Breast epithelium (tissue), 3 donors: ENCODE data around the gene TRPM3.

Experiments used
- POLR2A ChIP-seq: fragments of 450-650 bp; IDR thresholded peaks from one replicate; pipeline ENCODE4 v1.6.1; 2016; ENCODE audit warnings: antibody characterized with exemption, mild to moderate bottlenecking, moderate library complexity
- TF ChIP-seq, protein P1 (sequence below), 3 donors: fragments of 450-650 bp; IDR thresholded peaks; one replicate each; pipeline ENCODE4 v1.5.1; 2016 to 2017; ENCODE audit warnings: antibody characterized with exemption in 3 of 3, mild to moderate bottlenecking in 3 of 3, moderate library complexity in 3 of 3

DNA sequence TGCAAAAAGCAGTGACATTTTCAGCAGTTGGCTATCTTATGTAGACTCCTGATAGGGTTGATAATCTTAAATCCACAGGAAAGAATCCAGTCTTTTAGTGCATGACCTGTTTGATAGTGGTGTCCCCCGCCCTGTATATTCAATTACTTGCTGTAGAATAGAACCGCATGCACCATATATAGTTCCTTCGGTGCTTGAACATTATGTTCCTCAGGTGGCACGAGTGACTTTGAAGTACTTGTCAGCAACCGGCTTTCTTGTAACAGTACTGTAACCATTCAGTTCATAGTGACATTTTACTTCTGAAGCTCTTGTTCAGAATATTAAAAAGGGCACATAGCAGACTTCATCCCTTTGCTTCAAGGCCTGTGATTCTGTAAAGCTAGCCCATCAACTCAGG, 543.8 kb downstream of the TRPM3 start:
- TF ChIP-seq, protein P1, sequence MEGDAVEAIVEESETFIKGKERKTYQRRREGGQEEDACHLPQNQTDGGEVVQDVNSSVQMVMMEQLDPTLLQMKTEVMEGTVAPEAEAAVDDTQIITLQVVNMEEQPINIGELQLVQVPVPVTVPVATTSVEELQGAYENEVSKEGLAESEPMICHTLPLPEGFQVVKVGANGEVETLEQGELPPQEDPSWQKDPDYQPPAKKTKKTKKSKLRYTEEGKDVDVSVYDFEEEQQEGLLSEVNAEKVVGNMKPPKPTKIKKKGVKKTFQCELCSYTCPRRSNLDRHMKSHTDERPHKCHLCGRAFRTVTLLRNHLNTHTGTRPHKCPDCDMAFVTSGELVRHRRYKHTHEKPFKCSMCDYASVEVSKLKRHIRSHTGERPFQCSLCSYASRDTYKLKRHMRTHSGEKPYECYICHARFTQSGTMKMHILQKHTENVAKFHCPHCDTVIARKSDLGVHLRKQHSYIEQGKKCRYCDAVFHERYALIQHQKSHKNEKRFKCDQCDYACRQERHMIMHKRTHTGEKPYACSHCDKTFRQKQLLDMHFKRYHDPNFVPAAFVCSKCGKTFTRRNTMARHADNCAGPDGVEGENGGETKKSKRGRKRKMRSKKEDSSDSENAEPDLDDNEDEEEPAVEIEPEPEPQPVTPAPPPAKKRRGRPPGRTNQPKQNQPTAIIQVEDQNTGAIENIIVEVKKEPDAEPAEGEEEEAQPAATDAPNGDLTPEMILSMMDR (IDR thresholded peaks at IDR 0.05), result no peak
- TF ChIP-seq POLR2A, result no peak
